Body of pancreas (tissue), 4 donors: ENCODE measurements around the gene ITGB2. TPM values are rescaled to one million over a fixed set of nuclear protein-coding genes. Genes with fewer than 3 reads are reported as not detected.
"Not testable (repeated sequence)": the region's sequence is repeated elsewhere in the genome, so short reads cannot be mapped to it uniquely, and the experiment has no call there.

Source experiments
- ATAC-seq: fragments of 150-250 bp; one replicate; pipeline ENCODE4 v1.9.1; 2016
- DNase-seq, 4 donors: peaks; one replicate each; pipeline ENCODE4 v3.0.0-alpha.2; 2019
- H3K27ac ChIP-seq, 4 donors: fragments of 200-600 bp; sonication (generic); 1 replicate in 3 of 4; 2 replicates in 1 of 4; pipeline versions ENCODE4 v1.5.1 to v1.6.1; 2016 to 2019; ENCODE audit warnings: mild to moderate bottlenecking in 1 of 4, mixed read lengths in 1 of 4, moderate library complexity in 1 of 4
- H3K27me3 ChIP-seq, 2 donors: fragments of 200-600 bp; sonication (generic); one replicate each; pipeline ENCODE4 v1.6.0; 2016; ENCODE audit warnings: mild to moderate bottlenecking in 1 of 2
- H3K36me3 ChIP-seq, 2 donors: fragments of 200-600 bp; sonication (generic); replicated peaks in 1 of 2; 2 replicates each; pipeline ENCODE4 v1.5.1; 2016; ENCODE audit warnings: low read depth in 2 of 2; ENCODE audit not compliant: insufficient read depth in 1 of 2
- H3K4me1 ChIP-seq: fragments of 200-600 bp; sonication (generic); one replicate; pipeline ENCODE4 v1.6.0; 2016
- H3K4me3 ChIP-seq, 2 donors: fragments of 200-600 bp; sonication (generic); 1 replicate in 1 of 2; 2 replicates in 1 of 2; pipeline ENCODE4 v1.5.1; 2016 to 2019
- H3K9me3 ChIP-seq, 3 donors: fragments of 200-600 bp; sonication (generic); 1 replicate in 2 of 3; 2 replicates in 1 of 3; pipeline ENCODE4 v1.5.1; 2016
- CTCF ChIP-seq, 7 experiments: fragments of 450-650 bp in 4 of 7; fragments of 200-600 bp in 3 of 7; sonication (generic) in 3 of 7; IDR thresholded peaks; one replicate each; pipeline ENCODE4 v1.5.1; 2016 to 2019; ENCODE audit warnings: antibody characterized with exemption in 7 of 7
- POLR2A ChIP-seq, 3 donors: fragments of 450-650 bp; IDR thresholded peaks; one replicate each; pipeline ENCODE4 v1.6.1; 2016; ENCODE audit warnings: antibody characterized with exemption in 3 of 3, mild to moderate bottlenecking in 2 of 3
- WGBS, 2 donors: methylation state at CpG; one replicate each; pipeline ENCODE4 v1.1.5; 2017; 5-methylcytosine and 5-hydroxymethylcytosine counted together
- intact Hi-C: fragments of 100-400 bp; cut with DNase I; formaldehyde crosslinking; loops from one replicate; pipeline ENCODE4 v1.15.1; 2023
- total RNA-seq, 2 donors: library from RNA; depleted of rRNA; stranded (reverse); fragments of >200 nt; gene quantifications; one replicate each; pipeline ENCODE4 v1.1.0, GENCODE V29; 2016

ITGB2 gene
- total RNA-seq, 2 donors from 2014 or later = 17.8 to 23.3 TPM

- ATAC-seq (no peak), DNase-seq (no peak)
- no peak overlapping the region for H3K4me3 ChIP-seq
- no peak for TF ChIP-seq CTCF (IDR thresholded peaks at IDR 0.05)
- no peak for TF ChIP-seq POLR2A (IDR thresholded peaks at IDR 0.05)
- H3K36me3 ChIP-seq = no peaks in the 10 kb centered on the region
- WGBS, 2 donors = 45 to 56% methylated on average over 7 of the region's 7 CpGs
- intact Hi-C loops = no loop called here
- no peaks in the 10 kb centered on the region for H3K9me3 ChIP-seq
- peaks cover 0 to 3% of the 10 kb centered on the region in 2 donors for H3K27me3 ChIP-seq
- peaks cover 4% of the 10 kb centered on the region for H3K4me1 ChIP-seq
- no peak overlapping the region for H3K27ac ChIP-seq
Measured at GRCh38 chr21:44916965-44917364, 3.7 kb downstream of the ITGB2 start.

DNA sequence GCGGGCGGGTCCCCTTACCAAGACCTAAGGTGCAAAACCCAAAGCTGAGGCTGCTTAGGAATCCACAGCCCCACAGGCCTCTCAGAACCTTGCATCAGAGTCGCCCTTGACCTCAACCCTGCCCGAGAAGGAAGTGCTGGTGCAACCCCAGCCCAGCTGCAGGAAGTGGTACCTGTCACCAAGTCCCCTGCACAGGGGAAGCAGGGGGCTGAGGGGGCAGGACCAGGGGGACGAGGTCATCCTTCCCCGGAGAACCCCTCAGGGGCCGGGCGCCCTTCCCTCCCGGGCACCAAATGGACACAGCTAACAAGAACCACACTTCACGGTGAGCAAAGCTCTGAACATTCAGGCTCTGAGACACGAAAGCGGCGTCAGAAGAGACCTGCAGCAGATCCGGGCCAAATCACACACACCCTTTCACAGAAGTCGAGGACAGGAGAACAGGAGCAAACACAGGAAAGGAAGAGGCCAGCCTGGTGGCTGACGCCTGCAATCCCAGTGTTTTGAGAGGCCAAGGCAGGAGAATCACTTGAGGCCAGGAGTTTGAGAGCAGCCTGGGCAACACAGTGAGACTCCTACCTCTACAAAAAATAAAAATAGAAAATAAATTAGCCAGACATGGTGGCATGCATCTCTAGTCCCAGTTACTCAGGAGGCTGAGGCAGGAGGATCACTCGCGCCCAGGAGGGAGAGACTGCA lies 6.4 kb downstream of the ITGB2 start:
- H3K4me1 ChIP-seq = peaks cover 25% of the 10 kb centered on the region
- DNase-seq (peak in 1 of 4 donors; percentile 45), ATAC-seq (no peak)
- no peaks in the 10 kb centered on the region for H3K27me3 ChIP-seq
- 71 to 85% methylated on average over 12 to 18 of the region's 18 CpGs for WGBS, 2 donors
- no peak for TF ChIP-seq CTCF (IDR thresholded peaks at IDR 0.05)
- no peak for TF ChIP-seq POLR2A (IDR thresholded peaks at IDR 0.05)
- H3K4me3 ChIP-seq = no peak overlapping the region
- no peaks in the 10 kb centered on the region for H3K36me3 ChIP-seq
- intact Hi-C loops = no loop called here
- peak overlapping the region in 1 of 4 donors; percentile 10 for H3K27ac ChIP-seq
- no peaks in the 10 kb centered on the region for H3K9me3 ChIP-seq

- H3K27ac ChIP-seq = no peak overlapping the region
- H3K4me1 ChIP-seq = peaks cover 25% of the 10 kb centered on the region
- WGBS, 2 donors = 62 to 78% methylated on average over 4 to 7 of the region's 7 CpGs
Measured at GRCh38 chr21:44913425-44914175, 7.1 kb downstream of the ITGB2 start.

GRCh38 chr21:44912506-44913412 lies 7.9 kb downstream of the ITGB2 start:
- WGBS, 2 donors = 64 to 78% methylated on average over 7 to 16 of the region's 25 CpGs
- intact Hi-C loops = not testable (repeated sequence)

More at GRCh38 chr21:44913425-44914175, 7.1 kb downstream of the ITGB2 start:
- H3K36me3 ChIP-seq = no peaks in the 10 kb centered on the region
- no peak for ATAC-seq
- intact Hi-C loops = no loop called here
- TF ChIP-seq CTCF (IDR thresholded peaks at IDR 0.05) = no peak
- no peak for TF ChIP-seq POLR2A (IDR thresholded peaks at IDR 0.05)
- H3K27me3 ChIP-seq = no peaks in the 10 kb centered on the region
- H3K9me3 ChIP-seq = no peaks in the 10 kb centered on the region
- no peak for DNase-seq
- H3K4me3 ChIP-seq = no peak overlapping the region

DNA sequence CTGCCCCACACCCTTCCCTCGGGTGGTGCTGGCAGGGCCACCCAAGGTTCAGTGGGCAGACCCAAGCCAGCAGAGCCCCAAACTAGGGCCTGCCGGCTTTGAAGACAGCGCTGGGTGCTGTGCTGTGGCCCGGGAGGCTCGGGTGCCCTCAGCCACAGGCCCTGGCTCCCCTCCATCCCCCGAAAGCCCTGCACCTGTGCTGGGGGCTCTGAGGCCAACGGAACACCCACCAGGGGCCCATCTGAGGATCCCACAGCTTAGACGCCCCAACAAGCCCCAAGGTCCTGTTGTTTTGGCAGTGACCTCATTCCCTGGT lies 8.6 kb downstream of the ITGB2 start:
- Histone ChIP-seq H3K9me3 (no peaks in the 10 kb centered on the region), H3K36me3 (no peaks in the 10 kb centered on the region), H3K4me1 (peaks cover 25% of the 10 kb centered on the region), H3K27ac (peak overlapping the region in 3 of 4 donors; percentile 46 to 72 (median 68)), H3K27me3 (no peaks in the 10 kb centered on the region), H3K4me3 (no peak overlapping the region)
- intact Hi-C loops = no loop called here
- no peak for TF ChIP-seq POLR2A (IDR thresholded peaks at IDR 0.05)
- TF ChIP-seq CTCF (IDR thresholded peaks at IDR 0.05) = no peak
- whole genome bisulfite sequencing, 2 donors = 58 to 86% methylated on average over 4 to 8 of the region's 8 CpGs
- ATAC-seq = no peak
- DNase-seq = no peak

More at GRCh38 chr21:44912506-44913412, 7.9 kb downstream of the ITGB2 start:
- H3K9me3 ChIP-seq, H3K27me3 ChIP-seq, DNase-seq, H3K36me3 ChIP-seq, H3K27ac ChIP-seq, ATAC-seq, H3K4me3 ChIP-seq: not testable (repeated sequence)
- peaks cover 25% of the 10 kb centered on the region for H3K4me1 ChIP-seq
